WTC11 (cell line): ENCODE measurements around the gene SGCA.

Experiments used
- CTCF ChIP-seq: fragments of 200-600 bp; IDR thresholded peaks from 2 replicates; pipeline ENCODE4 v1.8.0; 2022; ENCODE audit warnings: antibody characterized with exemption
- MLX ChIP-seq: sonication (generic); formaldehyde crosslinking; IDR thresholded peaks from 2 replicates; pipeline ENCODE4 v1.8.1; 2023; ENCODE audit warnings: mild to moderate bottlenecking, missing genetic modification reagents, moderate library complexity
- ZNF219 ChIP-seq: sonication (generic); formaldehyde crosslinking; IDR thresholded peaks from 2 replicates; pipeline ENCODE4 v1.8.0; 2023; ENCODE audit warnings: missing genetic modification reagents, mild to moderate bottlenecking, borderline replicate concordance

GRCh38 chr17:50181144-50181543, 15.3 kb downstream of the SGCA start:
- TF ChIP-seq CTCF: no peak
- no peak for TF ChIP-seq MLX (CRISPR knock-in tag)
- TF ChIP-seq ZNF219: no peak
